Lower lobe of right lung (tissue), 2 donors: ENCODE measurements around the gene GALNTL6. TPM values are rescaled to one million over a fixed set of nuclear protein-coding genes. Genes with fewer than 3 reads are reported as not detected.

ENCODE experiments used
- ATAC-seq, 2 donors: fragments of 200-7000 bp; cut with Tn5 transposase; one replicate each; pipeline ENCODE4 v1.9.1; 2020 to 2022; ENCODE audit warnings: mild to moderate bottlenecking in 2 of 2, moderate library complexity in 2 of 2
- DNase-seq: peaks from one replicate; pipeline ENCODE4 v3.0.0-alpha.2; 2020
- H3K27ac ChIP-seq: fragments of 200-600 bp; one replicate; pipeline ENCODE4 v1.8.0; 2022
- H3K27me3 ChIP-seq: fragments of 200-600 bp; one replicate; pipeline ENCODE4 v1.8.0; 2022; ENCODE audit warnings: low read depth
- H3K36me3 ChIP-seq: fragments of 200-600 bp; one replicate; pipeline ENCODE4 v1.8.0; 2022; ENCODE audit warnings: mild to moderate bottlenecking
- H3K4me1 ChIP-seq: fragments of 200-600 bp; one replicate; pipeline ENCODE4 v1.8.0; 2022
- H3K4me3 ChIP-seq: fragments of 200-600 bp; one replicate; pipeline ENCODE4 v1.8.0; 2022; ENCODE audit warnings: mild to moderate bottlenecking
- H3K9me3 ChIP-seq: fragments of 200-600 bp; one replicate; pipeline ENCODE4 v1.8.0; 2022
- CTCF ChIP-seq: fragments of 200-600 bp; IDR thresholded peaks from one replicate; pipeline ENCODE4 v1.8.0; 2022; ENCODE audit warnings: antibody characterized with exemption, mild to moderate bottlenecking
- intact Hi-C: fragments of 100-400 bp; cut with DNase I; formaldehyde crosslinking; loops from one replicate; pipeline ENCODE4 v1.11.0; 2022
- total RNA-seq: library from RNA; stranded (reverse); fragmentation: NEBNext Ultra II Directional; extraction: Animal tissue kit (Norgen Biotek cat#: 25700); gene quantifications from one replicate; pipeline ENCODE4 v1.2.1, GENCODE V29; 2021
- donor health status: DM: no; HTN: yes; CAD: no; lungs with severe emphysema.

Gene GALNTL6
- total RNA-seq, 1 donor from 2014 or later, result not detected

DNA sequence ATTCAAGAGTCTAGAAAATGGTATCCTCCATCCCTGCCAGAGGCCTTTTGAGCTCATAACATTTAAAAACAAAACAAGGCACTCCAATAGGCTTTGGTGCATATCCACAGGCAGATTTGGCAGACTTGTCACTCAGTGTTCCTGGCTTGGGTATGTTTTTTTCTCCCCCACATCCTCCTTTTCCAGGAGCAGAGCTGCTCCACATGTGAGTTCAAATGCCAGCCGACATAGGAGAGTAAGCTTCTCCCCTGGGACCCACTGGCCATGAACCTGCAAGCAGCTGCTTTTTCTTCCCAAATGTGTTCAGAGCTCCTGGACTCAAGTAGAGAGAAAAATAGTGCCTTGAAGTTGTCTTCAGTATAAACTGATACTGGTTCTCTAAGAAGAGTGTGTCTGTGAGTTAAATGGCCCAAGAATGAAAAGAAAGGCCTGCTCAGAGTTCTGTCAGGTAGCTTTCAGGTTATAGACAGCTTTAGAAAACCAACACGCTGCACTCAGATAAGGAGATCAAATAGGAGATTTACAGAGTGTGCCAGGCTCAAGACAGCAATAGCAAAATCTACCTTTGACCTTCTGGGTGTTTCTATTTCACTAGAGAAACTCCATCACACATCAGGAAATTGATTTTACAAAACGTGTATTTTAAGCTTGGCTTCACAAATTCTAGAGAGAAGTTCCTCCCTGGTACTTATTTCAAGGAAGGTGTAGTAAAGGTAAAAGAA is 1192.9 kb downstream of the GALNTL6 start:
- ATAC-seq (no peak), DNase-seq (no peak)
- Histone ChIP-seq H3K9me3 (no peaks in the 10 kb centered on the region), H3K4me3 (no peak overlapping the region), H3K27ac (no peak overlapping the region), H3K4me1 (no peaks in the 10 kb centered on the region), H3K27me3 (no peaks in the 10 kb centered on the region), H3K36me3 (no peaks in the 10 kb centered on the region)
- no peak for TF ChIP-seq CTCF
- intact Hi-C loops, result no loop called here

GRCh38 chr4:173008436-173008835 is 1195.2 kb downstream of the GALNTL6 start:
- intact Hi-C loops, result no loop called here

DNA sequence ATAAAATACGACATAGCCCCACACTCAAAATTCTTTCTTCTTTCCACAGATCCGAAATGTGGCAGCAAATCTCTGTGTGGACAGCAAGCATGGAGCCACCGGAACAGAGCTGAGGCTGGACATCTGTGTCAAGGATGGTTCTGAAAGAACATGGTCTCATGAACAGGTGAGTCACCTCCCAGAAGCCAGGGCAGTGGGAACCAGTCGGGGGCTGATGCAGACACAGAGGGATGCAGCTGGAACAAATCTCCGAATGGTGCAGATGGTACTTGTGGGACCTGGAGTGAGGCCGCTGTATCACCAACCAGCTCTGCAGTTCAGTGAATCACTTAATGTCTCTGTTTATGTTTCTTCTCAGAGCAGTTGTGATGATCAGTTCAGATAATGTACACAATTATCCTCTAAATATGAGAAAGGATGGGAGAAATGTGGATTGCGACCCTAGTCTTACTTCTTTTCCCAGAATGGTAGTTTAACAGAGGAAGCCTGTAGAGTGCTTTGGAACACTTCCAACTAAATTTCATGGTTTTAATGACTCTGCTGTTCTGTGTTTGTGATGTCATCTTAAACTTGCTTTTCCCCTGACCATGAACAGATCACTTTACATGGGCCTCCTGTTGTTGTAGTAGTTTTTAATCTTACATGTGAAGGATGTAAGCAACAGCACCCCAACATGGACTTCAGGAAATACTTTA is 1196.1 kb downstream of the GALNTL6 start:
- no peak for DNase-seq

More at GRCh38 chr4:173008436-173008835, 1195.2 kb downstream of the GALNTL6 start:
- Histone ChIP-seq H3K4me1 (no peaks in the 10 kb centered on the region), H3K4me3 (no peak overlapping the region), H3K9me3 (no peaks in the 10 kb centered on the region), H3K36me3 (no peaks in the 10 kb centered on the region), H3K27ac (no peak overlapping the region), H3K27me3 (no peaks in the 10 kb centered on the region)
- no peak for TF ChIP-seq CTCF
- ATAC-seq, result no peak
- DNase-seq, result no peak

DNA sequence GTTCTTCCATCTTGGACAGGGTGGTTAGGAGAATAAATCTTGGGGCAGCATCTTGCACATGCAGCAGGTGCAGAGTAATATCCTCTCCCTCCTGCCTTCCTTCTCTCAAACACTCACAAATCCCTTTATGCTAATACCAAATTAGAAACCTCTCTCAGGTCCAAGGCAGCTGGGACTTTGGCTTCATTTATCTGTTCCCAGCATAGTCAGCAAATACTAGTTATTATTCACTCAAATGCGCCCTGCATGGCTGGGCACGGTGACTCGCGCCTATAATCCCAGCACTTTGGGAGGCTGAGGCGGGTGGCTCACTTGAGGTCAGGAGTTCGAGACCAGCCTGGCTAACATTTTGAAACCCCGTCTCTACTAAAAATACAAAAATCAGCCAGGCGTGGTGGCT is 1199.4 kb downstream of the GALNTL6 start:
- H3K36me3 ChIP-seq, result no peaks in the 10 kb centered on the region
- H3K4me3 ChIP-seq, result no peak overlapping the region
- DNase-seq (no peak), ATAC-seq (no peak)
- no peak for TF ChIP-seq CTCF
- H3K4me1 ChIP-seq, result no peaks in the 10 kb centered on the region
- intact Hi-C loops, result no loop called here
- H3K27ac ChIP-seq, result no peak overlapping the region
- H3K27me3 ChIP-seq, result no peaks in the 10 kb centered on the region
- no peaks in the 10 kb centered on the region for H3K9me3 ChIP-seq

More for the DNA sequence above, 1196.1 kb downstream of the GALNTL6 start:
- no peak for ATAC-seq
- H3K4me1 ChIP-seq, result no peaks in the 10 kb centered on the region
- no peaks in the 10 kb centered on the region for H3K9me3 ChIP-seq
- H3K36me3 ChIP-seq, result no peaks in the 10 kb centered on the region
- H3K4me3 ChIP-seq, result no peak overlapping the region
- no peak for TF ChIP-seq CTCF
- no peak overlapping the region for H3K27ac ChIP-seq
- intact Hi-C loops, result no loop called here
- no peaks in the 10 kb centered on the region for H3K27me3 ChIP-seq

GRCh38 chr4:173013232-173013930 is 1200.2 kb downstream of the GALNTL6 start:
- H3K4me1 ChIP-seq, result no peaks in the 10 kb centered on the region
- H3K4me3 ChIP-seq, result no peak overlapping the region
- no peaks in the 10 kb centered on the region for H3K9me3 ChIP-seq
- ATAC-seq, result peak; percentile 61 to 77
- TF ChIP-seq CTCF, result peak; percentile 71
- H3K27ac ChIP-seq, result no peak overlapping the region
- intact Hi-C loops, result no loop called here
- no peaks in the 10 kb centered on the region for H3K36me3 ChIP-seq
- no peak for DNase-seq
- no peaks in the 10 kb centered on the region for H3K27me3 ChIP-seq
